ENCODE data around the gene SEMA4C.

GRCh38 chr2:96874198-96874831, 4.4 kb upstream of the SEMA4C start:
- TF ChIP-seq CTCF (IDR thresholded peaks at IDR 0.05), result no peak
- no peak for TF ChIP-seq REST (IDR thresholded peaks at IDR 0.05; ENCODE audit: insufficient read depth in 1 of 2, low read depth in 2 of 2, low read length in 1 of 2)
- TF ChIP-seq POLR2AphosphoS5 (IDR thresholded peaks at IDR 0.05; ENCODE audit: low read depth, low read length), result no peak
